CD4-positive, alpha-beta memory T cell (primary cell): ENCODE results near the gene UGT1A8. TPM values are rescaled to one million over a fixed set of nuclear protein-coding genes. Genes with fewer than 3 reads are reported as not detected.
A peak's percentile ranks its signal among the peaks of the same experiment; 100 is the strongest.
"Not testable (repeated sequence)": the region's sequence is repeated elsewhere in the genome, so short reads cannot be mapped to it uniquely, and the experiment has no call there.

Experiments
- CTCF ChIA-PET: fragments of 350-600 bp; sonication (Branson Sonifier 250); formaldehyde crosslinking; loops from one replicate; lab custom pipeline; 2021; ENCODE audit warnings: inconsistent platforms; ENCODE audit not compliant: partially characterized antibody; lab: Charles Lee
- POLR2A ChIA-PET: fragments of 350-600 bp; sonication (Branson Sonifier 250); formaldehyde crosslinking; loops from one replicate; lab custom pipeline; 2021; ENCODE audit not compliant: partially characterized antibody; lab: Charles Lee
- DNase-seq, 5 donors: peaks; one replicate each; pipeline versions ENCODE4 v3.0.0 to v3.0.0-alpha.2; 2020 to 2022; ENCODE audit warnings: mixed read lengths in 1 of 5
- H3K27ac ChIP-seq: one replicate; pipeline ENCODE4 v1.7.0; 2013; ENCODE audit warnings: low read depth, low read length
- H3K27me3 ChIP-seq: 2 replicates; pipeline ENCODE4 v1.7.0; 2013; ENCODE audit warnings: mild to moderate bottlenecking, low read length, moderate library complexity; ENCODE audit not compliant: insufficient read depth
- H3K36me3 ChIP-seq: 2 replicates; pipeline ENCODE4 v1.7.0; 2013; ENCODE audit warnings: mild to moderate bottlenecking, low read length, moderate library complexity; ENCODE audit not compliant: insufficient read depth
- H3K4me1 ChIP-seq: 2 replicates; pipeline ENCODE4 v1.7.0; 2013; ENCODE audit warnings: mild to moderate bottlenecking, low read length, moderate library complexity; ENCODE audit not compliant: insufficient read depth
- H3K4me3 ChIP-seq, 2 donors: one replicate each; pipeline ENCODE4 v1.7.0; 2013; ENCODE audit warnings: low read length in 2 of 2, mild to moderate bottlenecking in 1 of 2
- H3K9me3 ChIP-seq, 2 donors: one replicate each; pipeline ENCODE4 v1.7.0; 2013; ENCODE audit warnings: low read length in 2 of 2, control low read depth in 1 of 2; ENCODE audit not compliant: control insufficient read depth in 1 of 2
- H3K27ac Mint-ChIP-seq, 7 donors: one replicate each; pipeline ENCODE4 v1.8.0; 2020 to 2021; ENCODE audit warnings: mixed read lengths in 7 of 7, mild to moderate bottlenecking in 6 of 7, inconsistent platforms in 3 of 7, moderate library complexity in 3 of 7
- H3K27me3 Mint-ChIP-seq, 2 donors: one replicate each; pipeline ENCODE4 v1.8.0; 2020 to 2021; ENCODE audit warnings: mixed read lengths in 2 of 2
- H3K36me3 Mint-ChIP-seq, 2 donors: one replicate each; pipeline ENCODE4 v1.8.0; 2020 to 2021; ENCODE audit warnings: mixed read lengths in 2 of 2, inconsistent platforms in 1 of 2, mild to moderate bottlenecking in 1 of 2
- H3K4me1 Mint-ChIP-seq, 4 donors: one replicate each; pipeline ENCODE4 v1.8.0; 2020 to 2021; ENCODE audit warnings: mixed read lengths in 4 of 4, mild to moderate bottlenecking in 1 of 4
- H3K4me3 Mint-ChIP-seq, 8 donors: one replicate each; pipeline ENCODE4 v1.8.0; 2020 to 2021; ENCODE audit warnings: mixed read lengths in 8 of 8, mild to moderate bottlenecking in 7 of 8, moderate library complexity in 6 of 8, inconsistent platforms in 3 of 8
- H3K9me3 Mint-ChIP-seq, 8 donors: one replicate each; pipeline ENCODE4 v1.8.0; 2020 to 2021; ENCODE audit warnings: mixed read lengths in 8 of 8, mild to moderate bottlenecking in 5 of 8, inconsistent platforms in 3 of 8, moderate library complexity in 1 of 8
- intact Hi-C: fragments of 100-400 bp; cut with micrococcal nuclease; formaldehyde crosslinking; loops from one replicate; pipeline ENCODE4 v1.15.1; 2023
- polyA plus RNA-seq, 2 donors: library from polyadenylated mRNA; unstranded; fragments of 300-500 nt; fragmentation: Illumina TruSeq; gene quantifications; one replicate each; pipeline ENCODE4 v1.2.3, GENCODE V29; 2021
- total RNA-seq, 2 experiments: library from RNA; stranded (reverse); gene quantifications; one replicate each; pipeline ENCODE4 v1.2.3, GENCODE V29; 2021

The UGT1A8 gene
- total and polyA plus RNA-seq, 4 experiments from 2014 or later = not detected

GRCh38 chr2:233604826-233605225 lies 12.6 kb upstream of the UGT1A8 start:
- CTCF ChIA-PET = no interaction called here
- Mint-ChIP-seq H3K36me3 (no peaks in the 10 kb centered on the region), H3K4me1 (no peaks in the 10 kb centered on the region), H3K27ac (no peak overlapping the region), H3K9me3 (peaks cover 0 to 11% (median 2%) of the 10 kb centered on the region in 8 donors), H3K27me3 (peaks cover 15 to 17% of the 10 kb centered on the region in 2 donors), H3K4me3 (no peak overlapping the region)
- peaks cover 5% of the 10 kb centered on the region for H3K27me3 ChIP-seq
- no peak overlapping the region for H3K27ac ChIP-seq
- no peak for DNase-seq
- no peaks in the 10 kb centered on the region for H3K36me3 ChIP-seq
- POLR2A ChIA-PET = no interaction called here
- H3K4me3 ChIP-seq = no peak overlapping the region
- no peaks in the 10 kb centered on the region for H3K9me3 ChIP-seq
- no peaks in the 10 kb centered on the region for H3K4me1 ChIP-seq
- intact Hi-C loops = no loop called here

DNA sequence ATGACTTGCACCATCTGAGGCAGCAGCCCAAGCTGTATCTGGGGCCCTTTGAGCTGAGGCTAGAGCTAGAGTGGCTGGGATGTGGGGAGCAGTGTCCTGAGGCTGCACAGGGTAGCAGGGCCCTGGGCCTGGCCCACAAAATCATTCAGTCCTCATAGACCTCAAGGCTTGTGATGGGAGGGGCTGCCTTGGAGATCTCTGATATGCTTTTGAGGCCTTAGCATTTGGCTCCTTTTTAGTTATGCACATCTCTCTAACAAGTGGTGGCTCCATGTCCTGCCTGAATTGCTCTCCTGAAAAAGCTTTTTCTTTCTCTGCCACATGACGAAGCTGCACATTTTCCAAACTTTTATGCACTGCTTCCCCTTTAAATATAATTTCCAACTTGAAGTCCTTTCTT lies 11.8 kb upstream of the UGT1A8 start:
- Histone ChIP-seq H3K4me1 (no peaks in the 10 kb centered on the region), H3K9me3 (no peaks in the 10 kb centered on the region), H3K27ac (no peak overlapping the region), H3K4me3 (no peak overlapping the region), H3K36me3 (no peaks in the 10 kb centered on the region), H3K27me3 (peaks cover 5% of the 10 kb centered on the region)
- DNase-seq = no peak
- ChIA-PET CTCF (no interaction called here), POLR2A (no interaction called here)
- Mint-ChIP-seq H3K27ac (no peak overlapping the region), H3K27me3 (peaks cover 10 to 14% of the 10 kb centered on the region in 2 donors), H3K4me1 (no peaks in the 10 kb centered on the region), H3K4me3 (no peak overlapping the region), H3K9me3 (peaks cover 0 to 15% (median 5%) of the 10 kb centered on the region in 8 donors), H3K36me3 (no peaks in the 10 kb centered on the region)
- intact Hi-C loops = no loop called here

- Histone ChIP-seq H3K36me3 (no peaks in the 10 kb centered on the region), H3K27me3 (no peaks in the 10 kb centered on the region), H3K9me3 (no peaks in the 10 kb centered on the region), H3K4me1 (no peaks in the 10 kb centered on the region), H3K4me3 (no peak overlapping the region), H3K27ac (no peak overlapping the region)
- Mint-ChIP-seq H3K4me1 (no peaks in the 10 kb centered on the region), H3K9me3 (peaks cover 3 to 60% (median 27%) of the 10 kb centered on the region in 8 donors), H3K4me3 (no peak overlapping the region), H3K27me3 (peaks cover 23 to 25% of the 10 kb centered on the region in 2 donors), H3K27ac (no peak overlapping the region), H3K36me3 (peaks cover 0 to 2% of the 10 kb centered on the region in 2 donors)
- ChIA-PET CTCF (no interaction called here), POLR2A (no interaction called here)
- intact Hi-C loops = no loop called here
- DNase-seq = no peak
Measured at GRCh38 chr2:233611284-233611683, 6.1 kb upstream of the UGT1A8 start.

DNA sequence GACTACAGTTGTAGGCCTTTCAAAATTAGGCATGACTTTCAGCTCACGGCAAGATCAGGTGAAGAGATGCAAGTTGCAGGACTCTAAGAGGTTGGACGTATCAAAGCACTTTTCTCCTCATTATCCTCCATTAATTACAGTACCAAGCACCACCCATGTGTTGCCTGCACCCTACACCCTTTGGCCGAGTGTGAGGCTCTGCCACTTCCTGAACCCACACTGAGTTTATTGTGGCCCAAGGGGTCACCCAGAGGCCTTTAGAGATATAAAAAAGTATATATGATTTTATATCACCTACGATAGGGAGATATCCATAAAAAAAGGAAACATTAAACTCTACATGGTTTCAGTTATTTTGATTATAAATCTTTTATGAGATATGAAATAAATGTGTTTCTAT lies 2.8 kb downstream of the UGT1A8 start:
- CTCF ChIA-PET = no interaction called here
- no peak overlapping the region for H3K4me3 Mint-ChIP-seq
- intact Hi-C loops = no loop called here

GRCh38 chr2:233621863-233622262 lies 4.4 kb downstream of the UGT1A8 start:
- intact Hi-C loops, H3K4me3 ChIP-seq, H3K27me3 ChIP-seq, CTCF ChIA-PET, H3K4me3 Mint-ChIP-seq, POLR2A ChIA-PET, H3K4me1 Mint-ChIP-seq, H3K27ac ChIP-seq, H3K9me3 ChIP-seq, H3K4me1 ChIP-seq, H3K36me3 ChIP-seq, H3K27ac Mint-ChIP-seq, H3K9me3 Mint-ChIP-seq, H3K36me3 Mint-ChIP-seq, DNase-seq: not testable (repeated sequence)
- H3K27me3 Mint-ChIP-seq = peaks cover 27 to 28% of the 10 kb centered on the region in 2 donors

More for the DNA sequence above, 2.8 kb downstream of the UGT1A8 start:
- H3K9me3 Mint-ChIP-seq = peaks cover 0 to 11% (median 6%) of the 10 kb centered on the region in 8 donors
- Histone ChIP-seq H3K4me3 (no peak overlapping the region), H3K9me3 (no peaks in the 10 kb centered on the region), H3K4me1 (no peaks in the 10 kb centered on the region), H3K27me3 (no peaks in the 10 kb centered on the region), H3K36me3 (no peaks in the 10 kb centered on the region), H3K27ac (no peak overlapping the region)
- no peaks in the 10 kb centered on the region for H3K36me3 Mint-ChIP-seq
- H3K27me3 Mint-ChIP-seq = peaks cover 25 to 35% of the 10 kb centered on the region in 2 donors
- POLR2A ChIA-PET = no interaction called here
- H3K4me1 Mint-ChIP-seq = no peaks in the 10 kb centered on the region
- no peak overlapping the region for H3K27ac Mint-ChIP-seq
- no peak for DNase-seq

- H3K9me3 Mint-ChIP-seq = peaks cover 7 to 43% (median 27%) of the 10 kb centered on the region in 8 donors
Measured at GRCh38 chr2:233627331-233628025, 10.0 kb downstream of the UGT1A8 start.

GRCh38 chr2:233636306-233636705 lies 18.9 kb downstream of the UGT1A8 start, which contains the start of gene UGT1A10:
Gene UGT1A10, plus strand, starts transcription at chr2:233636448. Its CDS starts 75 bp downstream, at chr2:233636523.
- H3K4me1 Mint-ChIP-seq, H3K9me3 ChIP-seq, POLR2A ChIA-PET, DNase-seq, H3K27ac ChIP-seq, CTCF ChIA-PET, H3K4me3 ChIP-seq, H3K4me3 Mint-ChIP-seq, H3K9me3 Mint-ChIP-seq, H3K27ac Mint-ChIP-seq, intact Hi-C loops, H3K36me3 Mint-ChIP-seq, H3K27me3 ChIP-seq, H3K4me1 ChIP-seq, H3K36me3 ChIP-seq: not testable (repeated sequence)
- H3K27me3 Mint-ChIP-seq = peaks cover 18 to 45% of the 10 kb centered on the region in 2 donors

More at GRCh38 chr2:233627331-233628025, 10.0 kb downstream of the UGT1A8 start:
- Histone ChIP-seq H3K27ac (no peak overlapping the region), H3K4me3 (no peak overlapping the region), H3K9me3 (no peaks in the 10 kb centered on the region), H3K27me3 (no peaks in the 10 kb centered on the region), H3K36me3 (no peaks in the 10 kb centered on the region), H3K4me1 (no peaks in the 10 kb centered on the region)
- Mint-ChIP-seq H3K27ac (peak overlapping the region in 1 of 7 donors; percentile 33), H3K4me3 (no peak overlapping the region), H3K36me3 (peaks cover 0 to 2% of the 10 kb centered on the region in 2 donors), H3K27me3 (peaks cover 25 to 35% of the 10 kb centered on the region in 2 donors), H3K4me1 (no peaks in the 10 kb centered on the region)
- ChIA-PET CTCF (no interaction called here), POLR2A (no interaction called here)
- no peak for DNase-seq
- intact Hi-C loops = no loop called here
